Testis (tissue), 3 donors: ENCODE results near the gene ZBTB5. TPM values are rescaled to one million over a fixed set of nuclear protein-coding genes. Genes with fewer than 3 reads are reported as not detected.
A peak's percentile ranks its signal among the peaks of the same experiment; 100 is the strongest.

Experiments
- DNase-seq: peaks from one replicate; pipeline ENCODE4 v3.0.0-alpha.2; 2019
- H3K27ac ChIP-seq, 2 donors: fragments of 200-600 bp; sonication (generic); one replicate each; pipeline ENCODE4 v1.5.1; 2019
- H3K27me3 ChIP-seq: fragments of 200-600 bp; sonication (generic); one replicate; pipeline ENCODE4 v1.5.1; 2019
- H3K36me3 ChIP-seq: fragments of 200-600 bp; sonication (generic); one replicate; pipeline ENCODE4 v1.5.1; 2017; ENCODE audit warnings: low read depth; ENCODE audit errors: missing control alignments
- H3K4me1 ChIP-seq: fragments of 200-600 bp; sonication (generic); one replicate; pipeline ENCODE4 v1.5.1; 2019
- H3K4me3 ChIP-seq, 2 donors: fragments of 200-600 bp; sonication (generic); one replicate each; pipeline ENCODE4 v1.5.1; 2017 to 2019
- H3K9me3 ChIP-seq: fragments of 200-600 bp; sonication (generic); one replicate; pipeline ENCODE4 v1.5.1; 2017
- POLR2A ChIP-seq: fragments of 450-650 bp; IDR thresholded peaks from one replicate; pipeline ENCODE4 v1.6.1; 2017; ENCODE audit warnings: antibody characterized with exemption, mild to moderate bottlenecking, moderate library complexity
- WGBS, 2 donors: methylation state at CpG; one replicate each; pipeline ENCODE4 v1.1.5; 2018; 5-methylcytosine and 5-hydroxymethylcytosine counted together
- intact Hi-C: fragments of 100-400 bp; cut with DNase I; formaldehyde crosslinking; loops from one replicate; pipeline ENCODE4 v1.15.1; 2023; ENCODE audit warnings: low total_unique reads
- polyA plus RNA-seq: library from polyadenylated mRNA; stranded (reverse); fragments of 350-450 nt; fragmentation: Illumina TruSeq; extraction: RNeasy Lipid Tissue Mini Kit (QIAGEN cat#74804); gene quantifications from one replicate; pipeline ENCODE4 v1.2.3, GENCODE V29; 2014; ENCODE audit warnings: low read depth, low replicate concordance; ENCODE audit not compliant: insufficient read depth
- total RNA-seq, 2 donors: library from RNA; depleted of rRNA; stranded (reverse); fragments of >200 nt; gene quantifications; one replicate each; pipeline ENCODE4 v1.2.3, GENCODE V29; 2016
- TF ChIP-seq, protein P1 (sequence below), 3 experiments: fragments of 450-650 bp in 2 of 3; fragments of 200-600 bp in 1 of 3; sonication (generic) in 1 of 3; IDR thresholded peaks; one replicate each; pipeline ENCODE4 v1.5.1; 2016 to 2019; ENCODE audit warnings: antibody characterized with exemption in 3 of 3, mild to moderate bottlenecking in 2 of 3, moderate library complexity in 1 of 3

ZBTB5 gene
- total and polyA plus RNA-seq, 3 donors from 2014 or later = 20.4 to 33.8 (median 28.4) TPM

DNA sequence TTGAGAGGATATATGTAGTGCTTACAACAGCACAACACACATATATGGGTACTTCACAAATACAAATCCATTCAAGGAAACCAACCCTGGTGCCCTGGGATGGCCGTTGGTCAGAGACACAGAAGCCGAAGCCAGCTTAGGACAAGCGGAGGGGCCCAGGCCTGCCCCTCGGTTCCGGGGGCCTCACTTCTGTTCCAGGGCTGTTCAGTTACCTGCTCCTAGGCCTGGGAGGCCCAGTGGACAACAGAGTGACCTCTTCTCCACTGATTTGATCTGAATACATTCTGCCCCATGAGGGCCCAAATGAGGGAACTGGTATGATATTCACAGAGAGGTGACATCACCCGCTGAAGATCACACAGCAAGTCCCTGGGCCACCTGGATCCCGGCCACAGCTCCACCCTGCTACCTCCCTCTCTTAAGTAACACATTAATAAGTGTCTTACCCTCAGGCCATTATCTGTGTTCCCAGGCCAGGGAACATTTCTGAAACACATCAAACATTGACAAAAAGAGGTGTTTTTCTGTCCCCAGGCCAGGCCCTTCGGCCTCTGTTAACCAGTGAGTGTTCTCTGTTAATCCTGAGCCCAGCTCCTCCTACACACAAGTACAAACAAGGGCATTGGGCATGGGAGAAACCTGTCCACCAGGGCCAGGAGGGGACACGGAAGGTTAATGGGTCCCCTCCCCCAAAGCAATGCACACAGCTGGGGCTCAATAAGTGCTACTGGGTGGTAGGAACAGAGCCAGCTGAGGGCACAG lies 47.2 kb downstream of the ZBTB5 start:
- intact Hi-C loops = no loop called here
- no peak overlapping the region for H3K27ac ChIP-seq
- no peak overlapping the region for H3K4me3 ChIP-seq
- no peak for TF ChIP-seq POLR2A
- TF ChIP-seq, protein P1, sequence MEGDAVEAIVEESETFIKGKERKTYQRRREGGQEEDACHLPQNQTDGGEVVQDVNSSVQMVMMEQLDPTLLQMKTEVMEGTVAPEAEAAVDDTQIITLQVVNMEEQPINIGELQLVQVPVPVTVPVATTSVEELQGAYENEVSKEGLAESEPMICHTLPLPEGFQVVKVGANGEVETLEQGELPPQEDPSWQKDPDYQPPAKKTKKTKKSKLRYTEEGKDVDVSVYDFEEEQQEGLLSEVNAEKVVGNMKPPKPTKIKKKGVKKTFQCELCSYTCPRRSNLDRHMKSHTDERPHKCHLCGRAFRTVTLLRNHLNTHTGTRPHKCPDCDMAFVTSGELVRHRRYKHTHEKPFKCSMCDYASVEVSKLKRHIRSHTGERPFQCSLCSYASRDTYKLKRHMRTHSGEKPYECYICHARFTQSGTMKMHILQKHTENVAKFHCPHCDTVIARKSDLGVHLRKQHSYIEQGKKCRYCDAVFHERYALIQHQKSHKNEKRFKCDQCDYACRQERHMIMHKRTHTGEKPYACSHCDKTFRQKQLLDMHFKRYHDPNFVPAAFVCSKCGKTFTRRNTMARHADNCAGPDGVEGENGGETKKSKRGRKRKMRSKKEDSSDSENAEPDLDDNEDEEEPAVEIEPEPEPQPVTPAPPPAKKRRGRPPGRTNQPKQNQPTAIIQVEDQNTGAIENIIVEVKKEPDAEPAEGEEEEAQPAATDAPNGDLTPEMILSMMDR (IDR thresholded peaks at IDR 0.05) = no peak
- no peak for DNase-seq
- 89 to 91% methylated on average over 7 to 9 of the region's 9 CpGs for WGBS, 2 donors
- H3K9me3 ChIP-seq = no peaks in the 10 kb centered on the region
- H3K27me3 ChIP-seq = no peaks in the 10 kb centered on the region
- H3K4me1 ChIP-seq = peaks cover 12% of the 10 kb centered on the region
- no peaks in the 10 kb centered on the region for H3K36me3 ChIP-seq

GRCh38 chr9:37417252-37417803 lies 47.9 kb downstream of the ZBTB5 start:
- 81 to 89% methylated on average over 6 to 9 of the region's 9 CpGs for WGBS, 2 donors
- TF ChIP-seq, protein P1 (IDR thresholded peaks at IDR 0.05) = no peak
- TF ChIP-seq POLR2A = no peak
- intact Hi-C loops = no loop called here

DNA sequence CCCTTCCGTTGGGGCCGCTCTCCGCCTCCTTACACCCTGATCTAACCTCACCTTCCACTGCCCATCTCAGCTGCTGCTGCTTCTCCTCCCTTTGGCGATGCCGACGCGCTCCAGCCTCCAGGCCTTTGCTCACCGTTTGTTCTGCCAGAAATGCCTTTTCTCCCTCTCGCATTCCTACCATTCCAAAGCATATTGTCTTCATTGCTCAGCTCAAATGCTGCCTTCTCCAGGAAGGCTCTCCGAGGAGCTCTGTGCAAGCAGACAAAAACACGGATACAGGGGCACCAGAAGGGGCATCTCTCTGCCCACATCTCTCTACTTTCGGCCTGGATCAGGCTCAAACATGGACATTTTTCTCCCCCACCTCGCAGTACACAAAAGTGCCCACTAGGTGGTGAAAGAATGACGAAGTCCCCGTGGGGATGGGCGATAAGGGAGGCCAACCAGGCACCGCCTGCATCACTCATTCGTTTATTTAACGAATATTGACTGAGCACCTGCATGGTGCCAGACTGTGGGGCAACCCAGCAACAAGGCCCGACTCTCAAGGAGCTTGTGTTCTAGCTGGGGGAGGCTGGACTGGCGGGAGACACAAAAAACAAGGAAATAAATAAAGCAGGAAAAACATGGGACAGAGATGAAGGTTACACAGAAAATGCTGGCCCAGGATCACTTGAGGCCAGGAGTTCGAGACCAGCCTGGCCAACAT lies 50.1 kb downstream of the ZBTB5 start:
- H3K27ac ChIP-seq = no peak overlapping the region
- H3K36me3 ChIP-seq = no peaks in the 10 kb centered on the region
- 34 to 41% methylated on average over 20 to 22 of the region's 22 CpGs for WGBS, 2 donors
- peak; percentile 82 for DNase-seq
- H3K4me3 ChIP-seq = no peak overlapping the region
- peaks cover 5% of the 10 kb centered on the region for H3K4me1 ChIP-seq
- no peaks in the 10 kb centered on the region for H3K9me3 ChIP-seq
- intact Hi-C loops = no loop called here
- TF ChIP-seq, protein P1 (IDR thresholded peaks at IDR 0.05) = peak; percentile 78 to 90 (median 83)
- TF ChIP-seq POLR2A = no peak
- H3K27me3 ChIP-seq = no peaks in the 10 kb centered on the region

More at GRCh38 chr9:37417252-37417803, 47.9 kb downstream of the ZBTB5 start:
- no peaks in the 10 kb centered on the region for H3K27me3 ChIP-seq
- H3K4me3 ChIP-seq = no peak overlapping the region
- no peak for DNase-seq
- H3K9me3 ChIP-seq = no peaks in the 10 kb centered on the region
- no peak overlapping the region for H3K27ac ChIP-seq
- H3K4me1 ChIP-seq = peaks cover 12% of the 10 kb centered on the region
- H3K36me3 ChIP-seq = no peaks in the 10 kb centered on the region

- WGBS, 2 donors = 82 to 94% methylated on average over 3 to 10 of the region's 10 CpGs
- intact Hi-C loops = no loop called here
- H3K4me3 ChIP-seq = no peak overlapping the region
- H3K27me3 ChIP-seq = no peaks in the 10 kb centered on the region
- no peak overlapping the region for H3K27ac ChIP-seq
- DNase-seq = no peak
- no peaks in the 10 kb centered on the region for H3K9me3 ChIP-seq
- TF ChIP-seq, protein P1 (IDR thresholded peaks at IDR 0.05) = no peak
- no peak for TF ChIP-seq POLR2A
- peaks cover 5% of the 10 kb centered on the region for H3K4me1 ChIP-seq
- no peaks in the 10 kb centered on the region for H3K36me3 ChIP-seq
These were observed 50.7 kb downstream of the ZBTB5 start for GRCh38 chr9:37414503-37414943.
